Myocyte (in vitro differentiated cells): Measurements from ENCODE around the gene MAD2L1BP. TPM values are rescaled to one million over a fixed set of nuclear protein-coding genes. Genes with fewer than 3 reads are reported as not detected.

ENCODE experiments used
- DNase-seq: peaks from one replicate; pipeline ENCODE4 v3.0.0-alpha.2; 2012; ENCODE audit warnings: low read depth
- total RNA-seq: library from RNA; depleted of rRNA; stranded (reverse); fragments of >200 nt; gene quantifications from 2 replicates; pipeline ENCODE4 v1.2.3, GENCODE V29; 2014

Gene MAD2L1BP
- total RNA-seq, 1 donor from 2014 or later = 35.3 TPM

DNA sequence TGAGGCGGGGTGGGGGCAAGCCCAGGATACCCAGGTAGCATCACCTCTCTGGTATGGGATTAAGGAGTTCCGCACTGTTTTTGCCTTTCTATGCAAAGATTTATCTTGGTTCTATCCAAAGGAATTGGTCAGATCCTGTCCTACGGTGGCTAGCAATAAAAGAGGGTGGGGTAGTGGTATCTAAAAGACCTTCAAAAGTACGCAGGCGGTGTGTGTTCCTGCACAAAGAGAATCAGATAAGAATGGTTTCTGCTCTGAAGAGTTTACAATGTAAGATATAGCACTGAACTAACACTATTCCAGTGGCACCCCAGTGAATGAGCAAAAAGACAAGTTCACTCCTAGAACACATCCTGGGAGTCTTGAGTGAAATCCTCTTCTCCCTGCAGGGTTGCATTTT lies 45.7 kb downstream of the MAD2L1BP start:
- DNase-seq = no peak

DNA sequence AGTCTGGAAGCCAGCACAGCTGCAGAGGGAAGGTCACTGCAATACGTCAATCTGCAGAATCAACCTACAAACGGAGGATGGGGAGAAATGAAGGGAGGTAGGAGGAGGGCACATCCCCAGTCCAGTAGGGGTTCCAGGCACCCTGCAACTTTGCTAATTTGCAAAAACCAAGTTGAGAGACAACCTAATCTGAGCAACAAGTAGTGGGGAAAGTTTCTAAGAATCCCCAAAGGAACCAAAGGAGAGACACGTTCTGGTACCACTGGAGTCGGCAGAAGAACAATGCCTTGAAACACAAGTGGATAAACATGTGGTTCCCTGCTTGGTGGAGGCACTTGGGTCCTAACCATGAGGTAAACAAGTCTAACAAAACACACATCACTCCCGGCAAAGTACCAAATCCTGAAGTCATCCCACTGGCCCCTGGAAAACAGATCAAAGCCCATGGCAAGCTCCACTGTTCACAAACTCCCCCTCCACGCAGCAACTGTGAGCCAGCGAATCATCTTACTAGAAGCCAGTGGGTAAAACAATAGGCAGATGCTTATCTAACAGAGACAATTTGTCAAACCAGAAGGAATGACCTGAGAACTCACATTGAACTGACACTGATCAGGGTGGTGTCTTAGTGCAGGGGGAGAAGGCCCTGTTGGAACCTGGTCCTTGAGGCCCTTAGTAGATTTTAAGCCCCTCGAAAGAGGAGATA lies 47.2 kb downstream of the MAD2L1BP start:
- no peak for DNase-seq

DNA sequence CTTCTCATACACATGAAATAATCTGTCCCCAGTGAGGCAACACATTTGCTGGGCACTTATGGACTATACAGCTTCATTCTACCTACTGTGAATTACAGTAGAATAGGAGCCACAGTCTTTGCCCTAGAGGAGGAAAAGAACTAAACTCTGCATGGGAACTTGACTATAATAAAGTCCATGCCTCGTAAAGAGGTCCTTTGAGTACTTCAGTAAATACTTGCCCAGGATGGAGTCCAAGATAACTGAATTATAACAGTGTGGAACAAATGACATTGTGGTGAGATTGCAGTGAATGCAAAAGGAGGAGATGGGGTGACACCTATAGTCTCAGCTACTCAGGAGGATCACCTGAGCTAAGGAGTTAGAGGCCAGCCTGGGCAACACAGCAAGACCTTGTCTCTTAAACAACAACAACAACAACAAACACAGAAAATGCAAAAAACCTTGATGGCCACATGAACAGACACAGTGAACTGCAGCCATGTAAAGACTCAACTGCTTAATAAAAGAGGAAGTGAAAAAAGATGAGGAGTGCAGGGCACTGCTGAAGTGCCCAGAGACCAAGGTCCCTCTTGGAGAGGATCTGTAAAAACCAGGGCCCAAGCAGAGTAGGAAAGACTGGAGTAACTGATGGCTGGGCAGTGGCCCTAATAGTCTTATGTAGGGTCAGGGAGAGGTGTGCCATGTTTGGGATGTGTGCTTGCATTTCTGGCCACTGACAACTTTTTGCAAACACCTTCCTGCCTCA lies 48.2 kb downstream of the MAD2L1BP start:
- no peak for DNase-seq

DNA sequence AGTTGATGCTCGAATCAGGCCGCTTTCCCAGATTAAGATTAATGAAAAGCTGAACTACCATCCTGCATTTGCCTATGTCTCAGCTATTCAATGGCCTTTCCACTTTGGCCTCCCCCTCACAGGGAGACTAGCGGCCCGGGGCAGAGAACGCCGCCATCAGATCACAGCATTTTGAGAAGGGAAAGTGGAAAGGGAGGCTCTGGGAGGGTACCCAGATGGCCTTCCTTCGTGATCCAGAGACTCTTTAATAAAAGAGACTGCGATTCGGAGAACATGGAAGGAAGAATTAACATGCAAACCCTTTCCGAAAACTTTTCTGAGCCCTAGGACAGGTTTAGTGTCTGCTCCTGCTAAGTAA lies 51.4 kb downstream of the MAD2L1BP start:
- no peak for DNase-seq

DNA sequence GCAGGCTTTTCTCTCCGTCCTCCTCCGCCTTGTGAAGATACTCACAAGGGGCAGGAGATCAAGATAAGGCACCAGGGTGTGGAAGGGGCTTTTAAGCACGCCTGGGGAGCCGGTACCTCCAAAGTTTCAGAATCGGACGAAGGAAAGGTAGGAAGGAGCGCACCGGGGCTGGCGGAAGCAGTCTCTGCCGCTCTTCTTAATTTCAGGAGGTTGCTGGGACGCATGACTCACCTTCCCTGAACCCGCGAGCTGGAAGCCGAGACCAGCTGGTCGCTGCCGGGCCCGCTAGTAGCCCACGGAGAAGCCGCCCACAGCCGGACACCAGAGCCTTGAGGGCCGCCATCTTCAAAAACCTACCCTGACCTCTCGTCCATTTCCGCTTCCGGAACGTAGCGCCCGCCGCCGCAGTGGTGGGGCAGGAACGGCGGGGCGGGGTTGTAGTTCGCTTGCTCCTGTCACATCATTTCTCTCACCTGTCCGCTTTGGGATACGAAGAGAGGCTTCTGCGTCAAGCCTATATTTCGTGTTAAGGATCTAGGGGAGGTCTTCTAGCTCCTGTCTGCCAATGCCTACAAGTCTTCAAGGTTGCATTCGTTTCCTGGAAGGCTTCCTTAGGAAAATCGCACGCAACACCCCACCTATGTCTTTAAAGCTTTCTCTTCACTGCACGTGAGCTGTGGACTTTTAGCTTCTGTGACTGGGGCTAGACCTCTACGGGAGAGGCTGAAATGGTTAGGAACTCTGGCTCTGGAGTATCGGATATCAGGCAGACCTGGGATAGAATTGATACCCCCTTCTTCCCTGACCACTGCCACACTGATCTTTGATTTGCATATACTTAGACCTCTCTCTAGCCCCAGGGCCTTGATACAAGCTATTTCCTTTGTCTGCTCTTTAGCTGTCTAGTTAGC lies 52.1 kb downstream of the MAD2L1BP start, which contains the start of gene MRPS18A:
Gene MRPS18A (minus strand): TSS at position 355 of the 911 bp plus-strand sequence. CDS start 12 bp downstream, at position 343.
- DNase-seq = peak; percentile 86

DNA sequence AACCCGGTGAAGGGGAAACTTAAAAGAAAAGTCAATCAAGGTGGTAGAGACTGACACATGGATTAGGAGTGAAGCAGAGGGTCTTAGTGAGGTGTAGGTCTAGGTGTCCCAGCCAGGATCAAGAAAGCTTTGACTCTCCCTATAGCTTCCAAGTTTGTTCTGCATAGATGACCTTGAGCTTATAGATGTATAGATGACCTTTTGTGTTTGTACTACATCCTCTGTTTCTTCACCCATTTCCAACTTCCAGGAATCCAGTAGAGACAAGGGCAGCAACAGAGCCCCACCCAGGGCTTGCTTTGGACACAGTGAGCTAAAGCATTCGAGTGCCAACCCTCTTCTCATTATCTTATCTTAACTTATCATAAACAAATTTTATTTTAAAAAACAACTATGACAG lies 53.8 kb downstream of the MAD2L1BP start:
- no peak for DNase-seq

Other genes starting within 250 kb of the MAD2L1BP start
- 10.5 and 11.6 TPM in 2 replicates for gene ABCC10, start 208.3 kb upstream of the MAD2L1BP start, total RNA-seq
- gene DLK2, start 180.3 kb upstream of the MAD2L1BP start, total RNA-seq = 3.3 and 6.2 TPM in 2 replicates
- 26.7 and 39.6 TPM in 2 replicates for gene TJAP1, start 158.3 kb upstream of the MAD2L1BP start, total RNA-seq
- 1.6 and 2.0 TPM in 2 replicates for gene LRRC73, start 125.5 kb upstream of the MAD2L1BP start, total RNA-seq
- gene YIPF3, start 118.9 kb upstream of the MAD2L1BP start, total RNA-seq = 199 and 250 TPM in 2 replicates
- 23.5 and 26.5 TPM in 2 replicates for gene POLR1C, start 118.8 kb upstream of the MAD2L1BP start, total RNA-seq
- gene XPO5, start 59.8 kb upstream of the MAD2L1BP start, total RNA-seq = 33.4 and 34.1 TPM in 2 replicates
- 21.8 and 26.7 TPM in 2 replicates for gene POLH, start 59.7 kb upstream of the MAD2L1BP start, total RNA-seq
- gene GTPBP2, start 6.6 kb upstream of the MAD2L1BP start, total RNA-seq = 33.6 and 35.9 TPM in 2 replicates
- gene RSPH9, start 9.2 kb downstream of the MAD2L1BP start, total RNA-seq = not detected in 2 replicates
- 33.5 and 38.8 TPM in 2 replicates for gene MRPS18A, start 52.0 kb downstream of the MAD2L1BP start, total RNA-seq
- 44.1 and 57.0 TPM in 2 replicates for gene VEGFA, start 134.4 kb downstream of the MAD2L1BP start, total RNA-seq